ENCODE measurements around the gene LRP1B.

DNA sequence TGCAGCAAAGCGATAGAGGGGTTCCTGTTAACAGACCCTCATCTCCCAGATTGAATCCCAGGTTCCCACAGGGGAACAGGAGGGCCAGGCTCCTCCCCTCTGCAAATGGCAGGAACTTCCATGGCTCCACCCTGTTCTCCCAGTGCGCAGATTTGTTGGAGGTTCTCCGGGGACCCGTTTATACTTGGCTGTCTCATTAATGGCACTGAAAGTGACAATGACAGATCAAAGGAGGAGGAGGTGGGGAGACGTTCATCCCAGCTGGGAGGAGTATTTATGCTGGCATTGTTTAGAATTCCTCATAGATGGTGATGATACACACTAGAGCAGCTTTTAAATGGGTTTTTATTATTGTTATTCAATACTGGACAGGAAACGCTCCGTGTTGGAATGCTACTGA, 186.9 kb downstream of the LRP1B start:
- TF ChIP-seq RAD21 (IDR thresholded peaks at IDR 0.05; ENCODE audit: low read depth) (no peak), EP300 (IDR thresholded peaks at IDR 0.05; ENCODE audit: borderline replicate concordance) (no peak)
- TF ChIP-seq, protein P1, sequence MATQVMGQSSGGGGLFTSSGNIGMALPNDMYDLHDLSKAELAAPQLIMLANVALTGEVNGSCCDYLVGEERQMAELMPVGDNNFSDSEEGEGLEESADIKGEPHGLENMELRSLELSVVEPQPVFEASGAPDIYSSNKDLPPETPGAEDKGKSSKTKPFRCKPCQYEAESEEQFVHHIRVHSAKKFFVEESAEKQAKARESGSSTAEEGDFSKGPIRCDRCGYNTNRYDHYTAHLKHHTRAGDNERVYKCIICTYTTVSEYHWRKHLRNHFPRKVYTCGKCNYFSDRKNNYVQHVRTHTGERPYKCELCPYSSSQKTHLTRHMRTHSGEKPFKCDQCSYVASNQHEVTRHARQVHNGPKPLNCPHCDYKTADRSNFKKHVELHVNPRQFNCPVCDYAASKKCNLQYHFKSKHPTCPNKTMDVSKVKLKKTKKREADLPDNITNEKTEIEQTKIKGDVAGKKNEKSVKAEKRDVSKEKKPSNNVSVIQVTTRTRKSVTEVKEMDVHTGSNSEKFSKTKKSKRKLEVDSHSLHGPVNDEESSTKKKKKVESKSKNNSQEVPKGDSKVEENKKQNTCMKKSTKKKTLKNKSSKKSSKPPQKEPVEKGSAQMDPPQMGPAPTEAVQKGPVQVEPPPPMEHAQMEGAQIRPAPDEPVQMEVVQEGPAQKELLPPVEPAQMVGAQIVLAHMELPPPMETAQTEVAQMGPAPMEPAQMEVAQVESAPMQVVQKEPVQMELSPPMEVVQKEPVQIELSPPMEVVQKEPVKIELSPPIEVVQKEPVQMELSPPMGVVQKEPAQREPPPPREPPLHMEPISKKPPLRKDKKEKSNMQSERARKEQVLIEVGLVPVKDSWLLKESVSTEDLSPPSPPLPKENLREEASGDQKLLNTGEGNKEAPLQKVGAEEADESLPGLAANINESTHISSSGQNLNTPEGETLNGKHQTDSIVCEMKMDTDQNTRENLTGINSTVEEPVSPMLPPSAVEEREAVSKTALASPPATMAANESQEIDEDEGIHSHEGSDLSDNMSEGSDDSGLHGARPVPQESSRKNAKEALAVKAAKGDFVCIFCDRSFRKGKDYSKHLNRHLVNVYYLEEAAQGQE (IDR thresholded peaks at IDR 0.05; ENCODE audit: low read depth) = no peak

All from Ishikawa (cell line).